ENCODE results near the gene SLC4A1AP.
A peak's percentile ranks its signal among the peaks of the same experiment; 100 is the strongest.

Gene SLC4A1AP

GRCh38 chr2:27697660-27698059 lies 34.0 kb downstream of the SLC4A1AP start:
- no peak for DNase-seq

GRCh38 chr2:27701676-27702075 lies 38.0 kb downstream of the SLC4A1AP start:
- peak in 5 of 58 donors; percentile 11 to 51 (median 23) for DNase-seq

- no peak for DNase-seq
These were observed 38.6 kb downstream of the SLC4A1AP start for GRCh38 chr2:27702302-27702701.

GRCh38 chr2:27703638-27704341 lies 40.1 kb downstream of the SLC4A1AP start:
- DNase-seq = peak in 54 of 58 donors; percentile 23 to 89 (median 58)

GRCh38 chr2:27704342-27704876 lies 40.7 kb downstream of the SLC4A1AP start:
- DNase-seq = no peak

- DNase-seq = no peak
These were observed 42.3 kb downstream of the SLC4A1AP start for GRCh38 chr2:27705851-27706622.

- DNase-seq = no peak
These were observed 44.0 kb downstream of the SLC4A1AP start for GRCh38 chr2:27707462-27708256.

GRCh38 chr2:27708257-27708654 lies 44.6 kb downstream of the SLC4A1AP start:
- DNase-seq = no peak

GRCh38 chr2:27708666-27709065 lies 45.0 kb downstream of the SLC4A1AP start:
- no peak for DNase-seq

GRCh38 chr2:27709326-27709725 lies 45.6 kb downstream of the SLC4A1AP start:
- no peak for DNase-seq

- DNase-seq = no peak
These were observed 46.4 kb downstream of the SLC4A1AP start for GRCh38 chr2:27709960-27710575.

- no peak for DNase-seq
These were observed 47.1 kb downstream of the SLC4A1AP start for GRCh38 chr2:27710640-27711430.

- no peak for DNase-seq
These were observed 48.1 kb downstream of the SLC4A1AP start for GRCh38 chr2:27711804-27712203.

- no peak for DNase-seq
These were observed 48.8 kb downstream of the SLC4A1AP start for GRCh38 chr2:27712522-27712921.

GRCh38 chr2:27713201-27713600 lies 49.5 kb downstream of the SLC4A1AP start:
- no peak for DNase-seq

GRCh38 chr2:27714053-27714452 lies 50.4 kb downstream of the SLC4A1AP start:
- no peak for DNase-seq

- DNase-seq = no peak
These were observed 51.2 kb downstream of the SLC4A1AP start for GRCh38 chr2:27714851-27715291.

- peak in 15 of 58 donors; percentile 16 to 78 (median 32) for DNase-seq
These were observed 51.9 kb downstream of the SLC4A1AP start for GRCh38 chr2:27715318-27716210.

All from anterior cingulate cortex (tissue), 58 donors.